ENCODE results near the gene JOSD1.

Gene JOSD1

GRCh38 chr22:38655519-38656255 lies 45.1 kb downstream of the JOSD1 start:
- no peaks in the 10 kb centered on the region for H3K27me3 ChIP-seq (ENCODE audit: control insufficient read depth in 3 of 3, insufficient read depth in 3 of 3, low read depth in 1 of 3, low read length in 3 of 3)
- peak overlapping the region; percentile 1 for H3K23ac ChIP-seq (ENCODE audit: low read depth, low read length, poor library complexity)
- peak overlapping the region; percentile 95 for H2AFZ ChIP-seq (ENCODE audit: low read length)
- H3K4me1 ChIP-seq (ENCODE audit: control insufficient read depth in 2 of 2, insufficient read depth in 1 of 2, low read depth in 1 of 2, low read length in 2 of 2) = peaks cover 5 to 7% of the 10 kb centered on the region in 2 donors
- peak overlapping the region; percentile 81 to 99 for H3K4me3 ChIP-seq (ENCODE audit: low read length in 2 of 2)
- WGBS, 2 donors (ENCODE audit: extremely low coverage in 2 of 2, insufficient read length in 2 of 2, insufficient replicate concordance in 1 of 2) = no CpG with 5 or more reads among the region's 22 CpGs
- no peak overlapping the region for H2AK5ac ChIP-seq (ENCODE audit: low read depth, low read length)
- H2BK5ac ChIP-seq (ENCODE audit: low read length) = peak overlapping the region; percentile 99
- no peak overlapping the region for H4K91ac ChIP-seq (ENCODE audit: low read depth, low read length, poor library complexity)
- H3K9ac ChIP-seq (ENCODE audit: low read depth, low read length, poor library complexity) = no peak overlapping the region
- H3K79me1 ChIP-seq (ENCODE audit: low read depth, low read length) = peaks cover 3% of the 10 kb centered on the region
- H2BK15ac ChIP-seq (ENCODE audit: low read length) = no peak overlapping the region
- H2BK12ac ChIP-seq (ENCODE audit: low read length) = peak overlapping the region; percentile 43
- no peak overlapping the region for H3K14ac ChIP-seq (ENCODE audit: low read length)
- no peak overlapping the region for H4K8ac ChIP-seq (ENCODE audit: low read depth, low read length)
- H3K4me2 ChIP-seq (ENCODE audit: insufficient read depth, low read length, poor library complexity, severe bottlenecking) = peak overlapping the region; percentile 72
- no peaks in the 10 kb centered on the region for H3K9me3 ChIP-seq (replicated peaks in 1 of 2; ENCODE audit: control insufficient read depth in 2 of 2, insufficient read depth in 1 of 2, low read depth in 1 of 2, low read length in 2 of 2)
- no peak overlapping the region for H2BK120ac ChIP-seq (ENCODE audit: low read depth, low read length)
- no peak overlapping the region for H3K4ac ChIP-seq (ENCODE audit: low read length)
- peaks cover 3 to 5% of the 10 kb centered on the region in 2 donors for H3K36me3 ChIP-seq (replicated peaks in 1 of 2; ENCODE audit: control insufficient read depth in 2 of 2, insufficient read depth in 2 of 2, low read length in 2 of 2)
- DNase-seq (ENCODE audit: low spot score) = no peak
- peak overlapping the region; percentile 95 for H3K27ac ChIP-seq (replicated peaks; ENCODE audit: low read length)
- H3K18ac ChIP-seq (ENCODE audit: low read length) = peak overlapping the region; percentile 78

GRCh38 chr22:38653741-38654140 lies 47.0 kb downstream of the JOSD1 start:
- DNase-seq (ENCODE audit: low spot score) = no peak

DNA sequence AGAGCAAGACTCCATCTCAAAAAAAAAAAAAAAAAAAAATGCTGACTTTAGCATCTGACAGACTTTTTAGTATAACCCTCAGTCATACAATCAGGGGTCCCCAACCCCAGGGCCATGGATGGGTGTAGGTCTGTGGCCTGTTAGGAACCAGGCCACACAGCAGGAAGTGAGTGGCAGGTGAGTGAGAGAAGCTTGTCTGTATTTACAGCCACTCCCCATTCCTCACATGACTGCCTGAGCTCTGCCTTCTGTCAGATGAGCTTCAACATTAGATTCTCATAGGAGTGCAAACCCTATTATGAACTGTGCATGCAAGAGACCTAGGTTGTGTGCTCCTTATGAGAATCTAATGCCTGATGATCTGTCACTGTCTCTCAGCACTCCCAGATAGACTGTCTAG lies 47.9 kb downstream of the JOSD1 start:
- no peak overlapping the region for H4K8ac ChIP-seq (ENCODE audit: low read depth, low read length)
- H2AFZ ChIP-seq (ENCODE audit: low read length) = no peak overlapping the region
- no peak overlapping the region for H3K23ac ChIP-seq (ENCODE audit: low read depth, low read length, poor library complexity)
- H3K27me3 ChIP-seq (ENCODE audit: control insufficient read depth in 3 of 3, insufficient read depth in 3 of 3, low read depth in 1 of 3, low read length in 3 of 3) = no peaks in the 10 kb centered on the region
- no peak overlapping the region for H2BK15ac ChIP-seq (ENCODE audit: low read length)
- H3K4me1 ChIP-seq (ENCODE audit: control insufficient read depth in 2 of 2, insufficient read depth in 1 of 2, low read depth in 1 of 2, low read length in 2 of 2) = peaks cover 5 to 7% of the 10 kb centered on the region in 2 donors
- H3K18ac ChIP-seq (ENCODE audit: low read length) = no peak overlapping the region
- no peak overlapping the region for H2AK5ac ChIP-seq (ENCODE audit: low read depth, low read length)
- no peak overlapping the region for H3K9ac ChIP-seq (ENCODE audit: low read depth, low read length, poor library complexity)
- no peak overlapping the region for H3K4me3 ChIP-seq (ENCODE audit: low read length in 2 of 2)
- H3K14ac ChIP-seq (ENCODE audit: low read length) = no peak overlapping the region
- DNase-seq (ENCODE audit: low spot score) = no peak
- H3K79me1 ChIP-seq (ENCODE audit: low read depth, low read length) = peaks cover 3% of the 10 kb centered on the region
- no peak overlapping the region for H3K4ac ChIP-seq (ENCODE audit: low read length)
- H3K36me3 ChIP-seq (replicated peaks in 1 of 2; ENCODE audit: control insufficient read depth in 2 of 2, insufficient read depth in 2 of 2, low read length in 2 of 2) = peaks cover 9 to 10% of the 10 kb centered on the region in 2 donors
- H3K9me3 ChIP-seq (replicated peaks in 1 of 2; ENCODE audit: control insufficient read depth in 2 of 2, insufficient read depth in 1 of 2, low read depth in 1 of 2, low read length in 2 of 2) = no peaks in the 10 kb centered on the region
- H3K4me2 ChIP-seq (ENCODE audit: insufficient read depth, low read length, poor library complexity, severe bottlenecking) = no peak overlapping the region
- no peak overlapping the region for H3K27ac ChIP-seq (replicated peaks; ENCODE audit: low read length)
- no peak overlapping the region for H2BK120ac ChIP-seq (ENCODE audit: low read depth, low read length)
- no peak overlapping the region for H2BK5ac ChIP-seq (ENCODE audit: low read length)
- no peak overlapping the region for H2BK12ac ChIP-seq (ENCODE audit: low read length)
- no peak overlapping the region for H4K91ac ChIP-seq (ENCODE audit: low read depth, low read length, poor library complexity)

More at GRCh38 chr22:38653741-38654140, 47.0 kb downstream of the JOSD1 start:
- Histone ChIP-seq H3K4me3 (ENCODE audit: low read length in 2 of 2) (no peak overlapping the region), H3K14ac (ENCODE audit: low read length) (no peak overlapping the region), H3K4me1 (ENCODE audit: control insufficient read depth in 2 of 2, insufficient read depth in 1 of 2, low read depth in 1 of 2, low read length in 2 of 2) (peaks cover 5 to 7% of the 10 kb centered on the region in 2 donors), H2BK12ac (ENCODE audit: low read length) (no peak overlapping the region), H3K36me3 (replicated peaks in 1 of 2; ENCODE audit: control insufficient read depth in 2 of 2, insufficient read depth in 2 of 2, low read length in 2 of 2) (peaks cover 6 to 8% of the 10 kb centered on the region in 2 donors), H2BK15ac (ENCODE audit: low read length) (no peak overlapping the region), H3K4ac (ENCODE audit: low read length) (no peak overlapping the region), H3K23ac (ENCODE audit: low read depth, low read length, poor library complexity) (no peak overlapping the region), H3K4me2 (ENCODE audit: insufficient read depth, low read length, poor library complexity, severe bottlenecking) (no peak overlapping the region), H2BK5ac (ENCODE audit: low read length) (no peak overlapping the region), H4K91ac (ENCODE audit: low read depth, low read length, poor library complexity) (no peak overlapping the region), H3K27me3 (ENCODE audit: control insufficient read depth in 3 of 3, insufficient read depth in 3 of 3, low read depth in 1 of 3, low read length in 3 of 3) (no peaks in the 10 kb centered on the region), H2AK5ac (ENCODE audit: low read depth, low read length) (no peak overlapping the region), H2AFZ (ENCODE audit: low read length) (no peak overlapping the region), H3K18ac (ENCODE audit: low read length) (no peak overlapping the region), H3K27ac (replicated peaks; ENCODE audit: low read length) (no peak overlapping the region), H3K9ac (ENCODE audit: low read depth, low read length, poor library complexity) (no peak overlapping the region), H4K8ac (ENCODE audit: low read depth, low read length) (no peak overlapping the region), H3K79me1 (ENCODE audit: low read depth, low read length) (peaks cover 3% of the 10 kb centered on the region), H3K9me3 (replicated peaks in 1 of 2; ENCODE audit: control insufficient read depth in 2 of 2, insufficient read depth in 1 of 2, low read depth in 1 of 2, low read length in 2 of 2) (no peaks in the 10 kb centered on the region), H2BK120ac (ENCODE audit: low read depth, low read length) (no peak overlapping the region)
- WGBS, 2 donors (ENCODE audit: extremely low coverage in 2 of 2, insufficient read length in 2 of 2, insufficient replicate concordance in 1 of 2) = no CpG with 5 or more reads among the region's 8 CpGs

GRCh38 chr22:38649841-38650522 lies 50.8 kb downstream of the JOSD1 start:
- H3K14ac ChIP-seq (ENCODE audit: low read length) = no peak overlapping the region
- H2AFZ ChIP-seq (ENCODE audit: low read length) = no peak overlapping the region
- no peak overlapping the region for H3K23ac ChIP-seq (ENCODE audit: low read depth, low read length, poor library complexity)
- no peak overlapping the region for H2BK5ac ChIP-seq (ENCODE audit: low read length)
- peaks cover 16 to 21% of the 10 kb centered on the region in 2 donors for H3K36me3 ChIP-seq (replicated peaks in 1 of 2; ENCODE audit: control insufficient read depth in 2 of 2, insufficient read depth in 2 of 2, low read length in 2 of 2)
- H3K27me3 ChIP-seq (ENCODE audit: control insufficient read depth in 3 of 3, insufficient read depth in 3 of 3, low read depth in 1 of 3, low read length in 3 of 3) = no peaks in the 10 kb centered on the region
- H3K18ac ChIP-seq (ENCODE audit: low read length) = no peak overlapping the region
- H4K8ac ChIP-seq (ENCODE audit: low read depth, low read length) = no peak overlapping the region
- H4K91ac ChIP-seq (ENCODE audit: low read depth, low read length, poor library complexity) = no peak overlapping the region
- no peak overlapping the region for H3K9ac ChIP-seq (ENCODE audit: low read depth, low read length, poor library complexity)
- H3K79me1 ChIP-seq (ENCODE audit: low read depth, low read length) = no peaks in the 10 kb centered on the region
- WGBS, 2 donors (ENCODE audit: extremely low coverage in 2 of 2, insufficient read length in 2 of 2, insufficient replicate concordance in 1 of 2) = no CpG with 5 or more reads among the region's 5 CpGs
- no peak overlapping the region for H3K4ac ChIP-seq (ENCODE audit: low read length)
- DNase-seq (ENCODE audit: low spot score) = no peak
- no peak overlapping the region for H3K4me2 ChIP-seq (ENCODE audit: insufficient read depth, low read length, poor library complexity, severe bottlenecking)
- no peak overlapping the region for H2BK120ac ChIP-seq (ENCODE audit: low read depth, low read length)
- no peak overlapping the region for H3K4me3 ChIP-seq (ENCODE audit: low read length in 2 of 2)
- H3K27ac ChIP-seq (replicated peaks; ENCODE audit: low read length) = no peak overlapping the region
- H2AK5ac ChIP-seq (ENCODE audit: low read depth, low read length) = no peak overlapping the region
- H3K4me1 ChIP-seq (ENCODE audit: control insufficient read depth in 2 of 2, insufficient read depth in 1 of 2, low read depth in 1 of 2, low read length in 2 of 2) = no peaks in the 10 kb centered on the region
- H2BK12ac ChIP-seq (ENCODE audit: low read length) = no peak overlapping the region
- peaks cover 0 to 2% of the 10 kb centered on the region in 2 donors for H3K9me3 ChIP-seq (replicated peaks in 1 of 2; ENCODE audit: control insufficient read depth in 2 of 2, insufficient read depth in 1 of 2, low read depth in 1 of 2, low read length in 2 of 2)
- no peak overlapping the region for H2BK15ac ChIP-seq (ENCODE audit: low read length)
